WTC11 (cell line): Measurements from ENCODE around the gene EGFL8. TPM values are rescaled to one million over a fixed set of nuclear protein-coding genes. Genes with fewer than 3 reads are reported as not detected.
"Not testable (repeated sequence)": the region's sequence is repeated elsewhere in the genome, so short reads cannot be mapped to it uniquely, and the experiment has no call there.

Source experiments
- ATAC-seq: fragments of 200-7000 bp; cut with Tn5 transposase; 2 replicates; pipeline ENCODE4 v1.10.0; 2021; ENCODE audit warnings: mild to moderate bottlenecking, moderate library complexity
- CTCF ChIA-PET: fragments of 300-600 bp; sonication (Branson Sonifier 250); formaldehyde crosslinking; loops from one replicate; lab custom pipeline; 2021; ENCODE audit warnings: antibody characterized with exemption; lab: Charles Lee
- POLR2A ChIA-PET: fragments of 350-600 bp; sonication (Branson Sonifier 250); formaldehyde crosslinking; loops from one replicate; lab custom pipeline; 2021; ENCODE audit warnings: antibody characterized with exemption; lab: Charles Lee
- DNase-seq: peaks from one replicate; pipeline ENCODE4 v3.0.0; 2021; ENCODE audit warnings: low spot score
- H3K27ac Mint-ChIP-seq: 2 replicates; pipeline ENCODE4 v1.8.0; 2021; ENCODE audit warnings: mixed read lengths
- H3K27me3 Mint-ChIP-seq: 2 replicates; pipeline ENCODE4 v1.8.0; 2021; ENCODE audit warnings: low read depth, mild to moderate bottlenecking, moderate library complexity, mixed read lengths
- H3K36me3 Mint-ChIP-seq: 2 replicates; pipeline ENCODE4 v1.8.0; 2021; ENCODE audit warnings: mixed read lengths
- H3K4me1 Mint-ChIP-seq: 2 replicates; pipeline ENCODE4 v1.8.0; 2022; ENCODE audit warnings: mixed read lengths
- H3K4me3 Mint-ChIP-seq: 2 replicates; pipeline ENCODE4 v1.8.0; 2021; ENCODE audit warnings: mild to moderate bottlenecking, moderate library complexity, mixed read lengths
- H3K9me3 Mint-ChIP-seq: 2 replicates; pipeline ENCODE4 v1.8.0; 2021; ENCODE audit warnings: mixed read lengths
- AFF4 ChIP-seq: sonication (generic); formaldehyde crosslinking; IDR thresholded peaks from 2 replicates; pipeline ENCODE4 v1.8.1; 2023; ENCODE audit warnings: mild to moderate bottlenecking, missing genetic modification reagents, borderline replicate concordance
- ATF2 ChIP-seq: sonication (generic); formaldehyde crosslinking; IDR thresholded peaks from 2 replicates; pipeline ENCODE4 v1.8.1; 2022; ENCODE audit warnings: low read depth, missing genetic modification reagents, borderline replicate concordance
- ERG ChIP-seq: fragments of 250-450 bp; sonication (Bioruptor Pico); IDR thresholded peaks from 2 replicates; pipeline ENCODE4 v1.8.0; 2021; ENCODE audit warnings: mild to moderate bottlenecking
- GABPB1 ChIP-seq: sonication (generic); formaldehyde crosslinking; IDR thresholded peaks from 2 replicates; pipeline ENCODE4 v1.8.1; 2023; ENCODE audit warnings: mild to moderate bottlenecking, missing genetic modification reagents
- OVOL2 ChIP-seq: fragments of 250-450 bp; sonication (Bioruptor Pico); IDR thresholded peaks from 2 replicates; pipeline ENCODE4 v1.9.0; 2021; ENCODE audit warnings: mild to moderate bottlenecking, borderline replicate concordance
- RORB ChIP-seq: fragments of 250-450 bp; sonication (Bioruptor Pico); IDR thresholded peaks from 2 replicates; pipeline ENCODE4 v1.9.0; 2021; ENCODE audit warnings: mild to moderate bottlenecking
- SOX15 ChIP-seq: fragments of 250-450 bp; sonication (Bioruptor Pico); IDR thresholded peaks from 2 replicates; pipeline ENCODE4 v1.9.0; 2021; ENCODE audit warnings: mild to moderate bottlenecking
- ZNF232 ChIP-seq: sonication (generic); formaldehyde crosslinking; IDR thresholded peaks from 2 replicates; pipeline ENCODE4 v1.8.0; 2022; ENCODE audit warnings: mild to moderate bottlenecking, missing genetic modification reagents
- ZNF317 ChIP-seq: sonication (generic); formaldehyde crosslinking; IDR thresholded peaks from 2 replicates; pipeline ENCODE4 v1.8.1; 2023; ENCODE audit warnings: low read depth, mild to moderate bottlenecking, moderate library complexity, missing genetic modification reagents, borderline replicate concordance
- ZNF425 ChIP-seq: fragments of 250-450 bp; sonication (Bioruptor Pico); conservative IDR thresholded peaks from 2 replicates; pipeline ENCODE4 v1.9.0; 2021; ENCODE audit warnings: mild to moderate bottlenecking
- total RNA-seq: library from RNA; stranded (reverse); gene quantifications from 3 replicates; pipeline ENCODE4 v1.2.3, GENCODE V29; 2021

EGFL8 gene
- total RNA-seq, 1 experiment from 2014 or later: 17.5 TPM

- Mint-ChIP-seq H3K4me1 (peaks cover 19% of the 10 kb centered on the region), H3K36me3 (peaks cover 40% of the 10 kb centered on the region), H3K4me3 (no peak within 1 kb of the TSS), H3K9me3 (no peaks in the 10 kb centered on the region), H3K27me3 (no peaks in the 10 kb centered on the region), H3K27ac (no peak within 1 kb of the TSS; the same call in 1 of the 2 replicates)
- ChIA-PET CTCF (no interaction called here), POLR2A (no interaction called here)
- ATAC-seq (no peak), DNase-seq (no peak)
- TF ChIP-seq ZNF425 (CRISPR knock-in tag): no peak
- TF ChIP-seq GABPB1 (CRISPR knock-in tag): peak; percentile 35; the same call in 1 of the 2 replicates
These were observed 19.8 kb downstream of the EGFL8 start, which contains the start of gene AGER for GRCh38 chr6:32184084-32184640. Gene AGER, minus strand, starts transcription at chr6:32184253. Its CDS starts 31 bp downstream, at chr6:32184222.

GRCh38 chr6:32185681-32186131, 21.3 kb downstream of the EGFL8 start:
- ATAC-seq (peak; percentile 49), DNase-seq (peak; percentile 53)
- H3K27me3 Mint-ChIP-seq, H3K4me3 Mint-ChIP-seq, POLR2A ChIA-PET, H3K9me3 Mint-ChIP-seq: not testable (repeated sequence)
- peaks cover 20% of the 10 kb centered on the region for H3K4me1 Mint-ChIP-seq
- peak overlapping the region; percentile 90 for H3K27ac Mint-ChIP-seq
- peaks cover 31% of the 10 kb centered on the region for H3K36me3 Mint-ChIP-seq
- CTCF ChIA-PET: interaction anchor here (0.8 to 1.0 kb wide), 2 partner anchors 10 to 24 kb away, joined by 3 to 8 read pairs; no protein-coding TSS in a partner anchor

- H3K9me3 Mint-ChIP-seq, DNase-seq, ATAC-seq, POLR2A ChIA-PET, H3K27me3 Mint-ChIP-seq, H3K4me3 Mint-ChIP-seq: not testable (repeated sequence)
- Mint-ChIP-seq H3K4me1 (peaks cover 25% of the 10 kb centered on the region), H3K27ac (peak overlapping the region; percentile 90), H3K36me3 (peaks cover 25% of the 10 kb centered on the region)
- CTCF ChIA-PET: interaction anchor here (1.0 kb wide), 1 partner anchor 9 kb away, joined by 8 read pairs; no protein-coding TSS in a partner anchor
These were observed 21.9 kb downstream of the EGFL8 start for GRCh38 chr6:32186151-32186840.

- no peak for DNase-seq
- CTCF ChIA-PET: no interaction called here
- peak overlapping the region; percentile 71 for H3K27ac Mint-ChIP-seq
- H3K9me3 Mint-ChIP-seq: no peaks in the 10 kb centered on the region
- H3K27me3 Mint-ChIP-seq: no peaks in the 10 kb centered on the region
- 0 out of 2 replicates have a peak overlapping the region, but pooled peaks have one; percentile 6 for H3K4me3 Mint-ChIP-seq
- peaks cover 33% of the 10 kb centered on the region for H3K4me1 Mint-ChIP-seq
- POLR2A ChIA-PET: no interaction called here
- no peak for TF ChIP-seq ZNF232
- no peak for TF ChIP-seq AFF4 (CRISPR knock-in tag)
- no peak for TF ChIP-seq OVOL2
- TF ChIP-seq RORB (CRISPR knock-in tag): no peak
- TF ChIP-seq GABPB1 (CRISPR knock-in tag): no peak
- no peak for TF ChIP-seq ERG (CRISPR knock-in tag)
- no peak for TF ChIP-seq SOX15
- no peak for TF ChIP-seq ZNF317
- TF ChIP-seq ATF2 (CRISPR knock-in tag): no peak
- TF ChIP-seq, all 79 proteins: peak for 0
- ATAC-seq: no peak
- peaks cover 22% of the 10 kb centered on the region for H3K36me3 Mint-ChIP-seq
These were observed 22.8 kb downstream of the EGFL8 start for GRCh38 chr6:32187009-32187709.

GRCh38 chr6:32187725-32188380, 23.5 kb downstream of the EGFL8 start:
- H3K27me3 Mint-ChIP-seq, H3K9me3 Mint-ChIP-seq, ATAC-seq, DNase-seq, POLR2A ChIA-PET: not testable (repeated sequence)
- Mint-ChIP-seq H3K4me1 (peaks cover 40% of the 10 kb centered on the region), H3K27ac (peak overlapping the region; percentile 63; the same call in 1 of the 2 replicates), H3K36me3 (peaks cover 22% of the 10 kb centered on the region), H3K4me3 (peak overlapping the region; percentile 85)
- CTCF ChIA-PET: interaction anchor here (1.1 kb wide), 1 partner anchor 10 kb away, joined by 3 read pairs; no protein-coding TSS in a partner anchor
